Measurements from ENCODE around the gene FEZ2.
"Not testable (repeated sequence)": the region's sequence is repeated elsewhere in the genome, so short reads cannot be mapped to it uniquely, and the experiment has no call there.

The FEZ2 gene, protein sequence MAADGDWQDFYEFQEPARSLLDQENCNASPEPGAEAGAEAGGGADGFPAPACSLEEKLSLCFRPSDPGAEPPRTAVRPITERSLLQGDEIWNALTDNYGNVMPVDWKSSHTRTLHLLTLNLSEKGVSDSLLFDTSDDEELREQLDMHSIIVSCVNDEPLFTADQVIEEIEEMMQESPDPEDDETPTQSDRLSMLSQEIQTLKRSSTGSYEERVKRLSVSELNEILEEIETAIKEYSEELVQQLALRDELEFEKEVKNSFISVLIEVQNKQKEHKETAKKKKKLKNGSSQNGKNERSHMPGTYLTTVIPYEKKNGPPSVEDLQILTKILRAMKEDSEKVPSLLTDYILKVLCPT

DNA sequence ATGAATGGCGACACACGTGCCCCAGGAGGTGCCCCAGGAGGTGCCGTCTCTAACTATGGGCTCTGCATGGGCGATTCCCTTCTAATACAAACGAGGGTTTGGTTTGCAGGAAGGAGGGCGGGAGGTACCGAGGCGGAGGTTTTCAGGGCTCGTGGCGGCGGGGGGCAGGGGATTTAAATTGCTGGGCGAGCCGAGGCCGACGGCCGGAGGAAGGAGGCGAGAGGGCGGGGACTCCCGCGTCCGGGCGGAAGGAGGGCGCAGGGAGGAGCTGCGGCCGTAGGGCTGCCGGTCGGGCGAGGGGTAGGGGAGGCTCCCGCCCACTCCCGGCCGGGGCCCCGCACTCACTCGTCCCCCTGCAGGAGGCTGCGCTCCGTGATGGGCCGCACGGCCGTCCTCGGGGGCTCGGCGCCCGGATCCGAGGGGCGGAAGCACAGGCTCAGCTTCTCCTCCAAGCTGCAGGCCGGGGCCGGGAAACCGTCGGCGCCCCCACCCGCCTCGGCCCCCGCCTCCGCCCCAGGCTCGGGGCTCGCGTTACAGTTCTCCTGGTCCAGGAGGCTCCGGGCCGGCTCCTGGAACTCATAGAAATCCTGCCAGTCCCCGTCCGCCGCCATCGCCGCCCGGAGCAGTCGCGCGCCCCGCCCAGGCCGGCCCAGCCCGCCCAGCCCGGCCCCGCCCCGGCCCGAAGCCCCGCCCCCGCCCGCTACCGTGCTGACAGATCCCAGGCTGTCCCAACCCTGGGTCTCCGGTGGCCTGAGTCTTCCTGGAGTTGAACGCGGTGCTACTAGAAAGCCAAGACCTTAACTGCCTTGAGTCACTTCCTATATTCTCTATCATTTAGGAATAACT, at the start of gene FEZ2:
TSS of gene FEZ2 (minus strand) at position 637 of the 846 bp plus-strand sequence. CDS start at position 611, 26 bp downstream.
- DNase-seq (ENCODE audit: low spot score), result peak; percentile 56

GRCh38 chr2:36634981-36635597, 37.1 kb upstream of the FEZ2 start:
- no peak for DNase-seq (ENCODE audit: low spot score)

- DNase-seq (ENCODE audit: low spot score), result no peak
Measured at GRCh38 chr2:36633470-36634092, 35.6 kb upstream of the FEZ2 start.

- no peak for DNase-seq (ENCODE audit: low spot score)
Measured at GRCh38 chr2:36626756-36627155, 28.8 kb upstream of the FEZ2 start.

DNA sequence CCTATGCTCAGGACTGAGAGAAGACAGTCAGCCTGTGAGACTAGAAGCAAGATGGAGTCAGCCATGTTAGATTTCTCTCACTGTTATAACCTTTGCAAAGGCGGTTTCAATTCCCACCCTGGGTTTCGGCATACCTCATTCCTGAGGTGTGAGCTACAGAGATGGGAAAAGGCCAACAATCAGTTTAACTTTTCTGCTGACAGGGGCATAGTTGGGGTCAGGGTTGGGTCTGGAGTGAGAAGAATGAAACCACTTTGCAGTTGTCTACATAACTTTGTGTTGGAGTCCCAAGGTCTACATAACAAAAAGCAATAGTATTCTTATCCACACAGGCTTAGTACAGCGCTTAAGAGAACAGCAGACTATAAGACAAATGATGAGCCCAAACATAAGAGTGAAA, 28.1 kb upstream of the FEZ2 start:
- DNase-seq (ENCODE audit: low spot score), result no peak

GRCh38 chr2:36625304-36625703, 27.3 kb upstream of the FEZ2 start:
- no peak for DNase-seq (ENCODE audit: low spot score)

DNA sequence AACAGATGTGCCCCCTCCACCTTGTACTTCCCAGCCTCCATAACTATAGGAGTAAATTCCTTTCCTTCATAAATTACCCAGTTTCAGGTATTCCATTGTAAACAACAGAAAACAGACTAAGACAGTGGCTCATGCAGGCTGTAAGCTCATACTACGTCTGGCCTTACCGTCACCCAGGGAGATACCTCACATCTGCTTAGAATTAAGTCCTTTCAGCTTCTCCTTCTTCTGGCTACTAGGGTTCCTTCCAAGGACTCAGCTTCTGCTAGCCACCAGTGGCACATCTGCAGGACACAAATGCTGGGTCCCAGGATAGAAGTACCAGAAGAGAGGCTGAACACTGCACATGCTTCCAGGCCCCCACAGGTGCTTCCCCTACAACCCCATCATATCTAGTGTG, 22.4 kb upstream of the FEZ2 start:
- no peak for DNase-seq (ENCODE audit: low spot score)

DNA sequence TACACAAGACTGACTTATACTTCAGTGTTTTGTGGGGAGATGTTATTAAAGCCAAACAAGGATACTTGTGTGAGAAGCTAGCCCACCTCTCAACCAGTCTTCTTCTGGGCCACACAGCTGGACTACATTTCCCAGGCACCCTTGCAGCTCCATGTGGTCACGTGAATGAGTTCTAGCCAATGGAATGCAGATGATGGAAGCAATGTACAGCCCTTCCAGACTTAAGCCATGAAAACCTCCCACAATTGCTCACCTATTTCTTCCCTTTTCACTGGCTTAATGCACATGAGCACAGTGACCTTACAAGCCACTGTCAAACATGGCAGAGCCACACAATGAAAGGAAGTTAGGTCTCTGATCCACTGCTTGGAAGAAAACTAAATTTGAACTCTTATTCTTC, 20.4 kb upstream of the FEZ2 start:
- peak; percentile 14 for DNase-seq (ENCODE audit: low spot score)

DNA sequence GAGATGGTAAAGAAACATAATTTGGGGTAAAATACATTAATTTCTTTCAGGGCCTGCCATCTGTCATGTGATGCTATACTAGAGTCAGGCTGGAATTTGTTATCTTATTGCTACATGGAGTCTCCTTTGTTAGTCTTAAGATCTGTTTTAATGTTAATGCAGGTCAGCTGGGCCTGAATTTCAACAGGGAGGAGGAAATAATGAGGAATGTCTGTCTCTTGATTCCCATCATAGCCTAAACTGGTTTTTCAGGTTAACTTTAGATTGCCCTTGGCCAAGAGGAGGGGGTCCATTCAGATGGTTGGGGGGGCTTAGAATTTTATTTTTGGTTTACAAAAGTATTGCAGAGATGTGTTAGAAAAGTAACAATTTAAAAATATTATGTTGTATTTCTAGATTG, 19.0 kb upstream of the FEZ2 start:
- DNase-seq (ENCODE audit: low spot score), result no peak

- no peak for DNase-seq (ENCODE audit: low spot score)
Measured at GRCh38 chr2:36615222-36615621, 17.3 kb upstream of the FEZ2 start.

GRCh38 chr2:36613801-36614200, 15.8 kb upstream of the FEZ2 start:
- DNase-seq (ENCODE audit: low spot score), result no peak

DNA sequence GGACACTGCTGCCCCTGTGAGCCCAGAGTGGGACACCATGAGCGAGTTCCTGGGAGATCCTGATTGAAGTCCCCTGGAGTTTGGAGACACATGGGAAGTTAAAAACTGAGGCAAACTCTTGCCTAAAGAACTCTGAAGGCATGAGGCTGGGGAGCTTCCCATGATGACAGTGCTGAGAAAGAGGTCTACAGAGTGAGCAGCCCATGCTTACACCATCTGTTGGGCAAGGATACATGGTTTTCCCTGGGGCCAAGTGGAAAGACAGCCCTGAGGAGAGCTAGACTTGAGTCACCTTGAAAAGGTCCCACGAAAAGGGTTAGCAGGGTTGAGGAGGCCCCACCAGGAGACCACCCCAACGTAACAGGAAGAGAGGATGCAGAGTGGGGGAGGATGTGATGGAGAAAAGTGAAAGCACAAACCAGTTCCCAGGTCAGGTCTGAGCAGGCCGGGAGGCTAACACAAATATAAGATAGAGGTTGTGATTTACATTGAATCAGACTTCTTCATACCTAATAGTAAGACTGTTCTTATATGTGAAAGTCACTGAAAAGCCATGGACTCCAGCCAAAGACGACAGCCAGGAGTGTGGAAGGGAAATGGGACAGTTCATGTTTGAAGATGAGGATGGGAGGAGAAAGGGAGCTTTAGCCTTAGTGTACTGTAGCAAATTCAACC, 13.5 kb upstream of the FEZ2 start:
- DNase-seq (ENCODE audit: low spot score), result no peak

DNA sequence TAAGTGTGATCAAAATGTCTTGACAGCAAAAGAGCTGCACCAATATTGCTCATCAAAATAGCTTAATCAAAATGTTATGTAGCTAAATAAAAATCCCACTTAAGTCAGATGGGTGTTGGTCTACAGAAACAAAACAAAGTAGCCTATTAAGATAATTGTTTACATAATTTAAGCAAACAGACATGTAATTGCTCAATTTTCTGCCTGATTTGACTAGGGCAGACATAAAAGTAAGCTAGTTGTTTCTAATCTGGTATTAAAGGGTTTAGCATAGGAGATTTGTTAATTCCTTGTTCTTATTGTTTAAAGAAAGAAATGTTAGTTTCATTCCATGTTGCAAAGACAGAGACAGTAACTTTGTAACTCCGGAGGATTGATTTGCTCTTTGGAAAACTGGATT, 11.5 kb upstream of the FEZ2 start:
- DNase-seq (ENCODE audit: low spot score), result no peak

GRCh38 chr2:36607947-36608346, 10.0 kb upstream of the FEZ2 start:
- no peak for DNase-seq (ENCODE audit: low spot score)

GRCh38 chr2:36606925-36607324, 9.0 kb upstream of the FEZ2 start:
- DNase-seq (ENCODE audit: low spot score), result no peak

GRCh38 chr2:36605273-36605672, 7.3 kb upstream of the FEZ2 start:
- no peak for DNase-seq (ENCODE audit: low spot score)

DNA sequence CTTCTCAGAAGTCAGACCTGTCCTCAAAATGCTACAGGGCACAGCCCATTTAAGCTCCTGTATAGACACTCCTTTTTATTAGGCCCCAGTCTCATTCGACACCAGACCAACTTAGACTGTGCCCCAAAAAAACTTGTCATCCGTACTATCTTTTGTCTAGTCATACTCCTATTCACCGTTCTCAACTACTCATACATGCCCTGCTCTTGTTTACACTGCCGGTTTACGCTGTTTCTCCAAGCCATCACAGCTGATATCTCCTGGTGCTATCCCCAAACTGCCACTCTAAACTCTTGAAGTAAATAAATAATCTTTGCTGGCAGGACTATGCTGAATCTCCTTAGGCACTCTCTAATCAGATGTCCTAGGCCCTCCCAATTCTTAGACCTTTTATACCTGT, 5.7 kb upstream of the FEZ2 start:
- not testable (repeated sequence) for DNase-seq (ENCODE audit: low spot score)

- no peak for DNase-seq (ENCODE audit: low spot score)
Measured at GRCh38 chr2:36597003-36597531, 901 bp downstream of the FEZ2 start.

GRCh38 chr2:36596397-36596796, 1.6 kb downstream of the FEZ2 start:
- no peak for DNase-seq (ENCODE audit: low spot score)

GRCh38 chr2:36594849-36595248, 3.1 kb downstream of the FEZ2 start:
- DNase-seq (ENCODE audit: low spot score), result no peak

- DNase-seq (ENCODE audit: low spot score), result no peak
Measured at GRCh38 chr2:36589230-36589630, 8.7 kb downstream of the FEZ2 start.

GRCh38 chr2:36587556-36587955, 10.4 kb downstream of the FEZ2 start:
- DNase-seq (ENCODE audit: low spot score), result no peak
